GM23338 (cell line): ENCODE results near the gene ERFE. TPM values are rescaled to one million over a fixed set of nuclear protein-coding genes. Genes with fewer than 3 reads are reported as not detected.

Experiments used
- ATAC-seq: fragments of 200-7000 bp; cut with Tn5 transposase; 3 replicates; pipeline ENCODE4 v1.9.1; 2020
- DNase-seq: peaks from one replicate; pipeline ENCODE4 v3.0.0-alpha.2; 2015; ENCODE audit warnings: low spot score
- H2AFZ ChIP-seq: fragments of 200-600 bp; sonication (generic); 2 replicates; pipeline ENCODE4 v1.8.0; 2016; ENCODE audit warnings: antibody characterized with exemption, mild to moderate bottlenecking, moderate library complexity
- H3F3A ChIP-seq: fragments of 200-600 bp; sonication (generic); replicated peaks from 2 replicates; pipeline ENCODE4 v1.8.0; 2017; ENCODE audit warnings: antibody characterized with exemption, mixed run types, low read depth
- H3K27ac ChIP-seq: fragments of 200-600 bp; sonication (generic); 2 replicates; pipeline ENCODE4 v1.6.1; 2016; ENCODE audit warnings: low read depth
- H3K27me3 ChIP-seq: fragments of 200-600 bp; sonication (generic); 2 replicates; pipeline ENCODE4 v1.8.0; 2016; ENCODE audit warnings: mild to moderate bottlenecking, mixed run types, moderate library complexity; ENCODE audit not compliant: insufficient read depth
- H3K36me3 ChIP-seq: fragments of 200-600 bp; sonication (generic); 2 replicates; pipeline ENCODE4 v1.8.0; 2016; ENCODE audit warnings: mild to moderate bottlenecking; ENCODE audit not compliant: insufficient read depth
- H3K4me1 ChIP-seq: fragments of 200-600 bp; sonication (generic); 2 replicates; pipeline ENCODE4 v1.8.0; 2016; ENCODE audit warnings: mild to moderate bottlenecking, moderate library complexity; ENCODE audit not compliant: insufficient read depth
- H3K4me2 ChIP-seq: fragments of 200-600 bp; sonication (generic); 2 replicates; pipeline ENCODE4 v1.7.1; 2017; ENCODE audit warnings: mixed run types
- H3K4me3 ChIP-seq: fragments of 200-600 bp; sonication (generic); 2 replicates; pipeline ENCODE4 v1.6.1; 2016; ENCODE audit warnings: mixed run types
- H3K79me2 ChIP-seq: fragments of 200-600 bp; sonication (generic); replicated peaks from 2 replicates; pipeline ENCODE4 v1.8.0; 2017; ENCODE audit warnings: mild to moderate bottlenecking; ENCODE audit not compliant: insufficient read depth
- H3K9me2 ChIP-seq: fragments of 200-600 bp; sonication (generic); 2 replicates; pipeline ENCODE4 v1.8.0; 2017; ENCODE audit not compliant: insufficient read depth
- H4K20me1 ChIP-seq: fragments of 200-600 bp; sonication (generic); replicated peaks from 2 replicates; pipeline ENCODE4 v1.8.0; 2017; ENCODE audit warnings: mild to moderate bottlenecking; ENCODE audit not compliant: insufficient read depth
- H3K27ac Mint-ChIP-seq: 2 replicates; pipeline ENCODE4 v1.8.0; 2020; ENCODE audit warnings: inconsistent platforms, mild to moderate bottlenecking, moderate library complexity, mixed read lengths
- H3K27me3 Mint-ChIP-seq: 3 replicates; pipeline ENCODE4 v1.8.0; 2022; ENCODE audit warnings: low read depth, mild to moderate bottlenecking, moderate library complexity, mixed read lengths, inconsistent platforms; ENCODE audit not compliant: insufficient read depth, poor library complexity
- H3K36me3 Mint-ChIP-seq: 3 replicates; pipeline ENCODE4 v1.8.0; 2021; ENCODE audit warnings: low read depth, mild to moderate bottlenecking, inconsistent platforms, moderate library complexity, mixed read lengths
- H3K4me1 Mint-ChIP-seq: 3 replicates; pipeline ENCODE4 v1.8.0; 2020; ENCODE audit warnings: mild to moderate bottlenecking, inconsistent platforms, mixed read lengths
- H3K4me3 Mint-ChIP-seq: 3 replicates; pipeline ENCODE4 v1.8.0; 2021; ENCODE audit warnings: moderate library complexity, mild to moderate bottlenecking, inconsistent platforms, mixed read lengths
- H3K9me3 Mint-ChIP-seq: 3 replicates; pipeline ENCODE4 v1.8.0; 2020; ENCODE audit warnings: moderate library complexity, mild to moderate bottlenecking, inconsistent platforms, mixed read lengths
- CREB1 ChIP-seq: fragments of 250-450 bp; sonication (Bioruptor Pico); IDR thresholded peaks from 2 replicates; pipeline ENCODE4 v1.5.0; 2020; ENCODE audit warnings: low read depth, mild to moderate bottlenecking, moderate library complexity
- CTCF ChIP-seq, 2 experiments: fragments of 200-600 bp in 1 of 2; sonication (generic) in 1 of 2; conservative IDR thresholded peaks; 2 replicates each; pipeline versions ENCODE4 v1.5.1 to v1.6.1; 2016 to 2017; ENCODE audit warnings: antibody characterized with exemption in 2 of 2, low read depth in 2 of 2, mild to moderate bottlenecking in 2 of 2, moderate library complexity in 1 of 2
- ETS1 ChIP-seq: IDR thresholded peaks from 2 replicates; pipeline ENCODE4 v1.6.1; 2016; ENCODE audit warnings: antibody characterized with exemption
- POLR2AphosphoS5 ChIP-seq: IDR thresholded peaks from 2 replicates; pipeline ENCODE4 v1.6.1; 2016; ENCODE audit warnings: antibody characterized with exemption, low read depth
- REST ChIP-seq: IDR thresholded peaks from one replicate; pipeline ENCODE4 v1.6.1; 2018; ENCODE audit warnings: antibody characterized with exemption; ENCODE audit not compliant: unreplicated experiment
- STAT1 ChIP-seq: IDR thresholded peaks from one replicate; pipeline ENCODE4 v1.6.1; 2016; ENCODE audit warnings: antibody characterized with exemption; ENCODE audit not compliant: unreplicated experiment
- ZNF114 ChIP-seq: fragments of 250-450 bp; sonication (Bioruptor Pico); IDR thresholded peaks from 2 replicates; pipeline ENCODE4 v1.5.0; 2020; ENCODE audit warnings: mild to moderate bottlenecking, moderate library complexity
- ZNF331 ChIP-seq: fragments of 250-450 bp; sonication (Bioruptor Pico); IDR thresholded peaks from 2 replicates; pipeline ENCODE4 v1.5.0; 2020; ENCODE audit warnings: low read depth, mild to moderate bottlenecking, moderate library complexity
- polyA plus RNA-seq: library from polyadenylated mRNA; unstranded; fragments of >200 nt; fragmentation: Nextera tagmentation; extraction: Ambion mirVana; gene quantifications from 2 replicates; pipeline ENCODE4 v1.2.1, GENCODE V29; 2016
- total RNA-seq: library from RNA; depleted of rRNA; stranded (reverse); fragments of >200 nt; shearing (Covaris generic); gene quantifications from 2 replicates; pipeline ENCODE4 v1.2.3, GENCODE V29; 2014

ERFE gene
- total and polyA plus RNA-seq, 2 experiments from 2014 or later = 1.0 to 3.3 TPM

GRCh38 chr2:238140721-238141540 is 17.8 kb upstream of the ERFE start:
- no peak overlapping the region for H3K4me2 ChIP-seq
- no peaks in the 10 kb centered on the region for H3K4me1 ChIP-seq
- H3K27ac Mint-ChIP-seq = no peak overlapping the region
- H3K9me3 Mint-ChIP-seq = no peaks in the 10 kb centered on the region
- no peak overlapping the region for H2AFZ ChIP-seq
- H3K27me3 ChIP-seq = no peaks in the 10 kb centered on the region
- no peaks in the 10 kb centered on the region for H3K9me2 ChIP-seq
- no peaks in the 10 kb centered on the region for H3K79me2 ChIP-seq
- DNase-seq (no peak), ATAC-seq (no peak)
- H3K36me3 Mint-ChIP-seq = no peaks in the 10 kb centered on the region
- no peaks in the 10 kb centered on the region; the same call in 2 of the 3 replicates for H3K4me1 Mint-ChIP-seq
- H4K20me1 ChIP-seq = no peaks in the 10 kb centered on the region
- TF ChIP-seq ETS1 (no peak), CTCF (conservative IDR thresholded peaks at IDR 0.05; ENCODE audit: low read depth in 2 of 2) (no peak), CREB1 (no peak), REST (no peak), ZNF114 (CRISPR knock-in tag) (no peak), ZNF331 (CRISPR knock-in tag) (no peak), POLR2AphosphoS5 (no peak), STAT1 (no peak)
- H3K27me3 Mint-ChIP-seq = peaks cover 5% of the 10 kb centered on the region
- no peaks in the 10 kb centered on the region for H3F3A ChIP-seq
- H3K36me3 ChIP-seq = no peaks in the 10 kb centered on the region
- no peak overlapping the region for H3K4me3 Mint-ChIP-seq
- no peak overlapping the region for H3K4me3 ChIP-seq
- no peak overlapping the region for H3K27ac ChIP-seq
